ENCODE measurements around the gene DBNDD1.

The DBNDD1 gene

GRCh38 chr16:90046122-90046970 lies 27.1 kb upstream of the DBNDD1 start:
- TF ChIP-seq GATA1 (IDR thresholded peaks at IDR 0.05; ENCODE audit: low read depth, low read length) (no peak), POLR2A (IDR thresholded peaks at IDR 0.05; ENCODE audit: low read length) (no peak)
- no peak for DNase-seq

- no peak for DNase-seq
- TF ChIP-seq GATA1 (IDR thresholded peaks at IDR 0.05; ENCODE audit: low read depth, low read length) (no peak), POLR2A (IDR thresholded peaks at IDR 0.05; ENCODE audit: low read length) (no peak)
Observed at GRCh38 chr16:90044111-90044551, 24.9 kb upstream of the DBNDD1 start.

DNA sequence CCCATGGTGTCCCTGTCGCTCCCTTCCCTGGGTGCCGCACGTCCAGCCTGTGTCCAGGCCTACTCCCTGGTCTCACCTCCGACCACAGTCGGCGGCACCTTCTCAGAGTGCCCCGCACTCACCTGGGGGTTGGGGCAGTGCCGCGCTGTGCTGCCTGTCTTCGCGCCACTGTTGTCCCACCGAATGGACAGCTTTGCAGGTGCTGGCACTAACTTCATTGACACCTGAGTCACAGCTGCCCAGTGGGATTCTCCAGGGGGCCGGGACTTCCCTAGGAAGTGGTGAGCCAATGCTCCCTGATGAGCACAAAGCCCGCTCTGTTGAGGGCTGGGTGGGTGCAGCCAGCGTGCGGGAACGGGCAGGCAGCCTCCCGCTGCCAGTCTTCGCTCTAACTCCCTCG lies 24.3 kb upstream of the DBNDD1 start:
- TF ChIP-seq POLR2A (IDR thresholded peaks at IDR 0.05; ENCODE audit: low read length) (no peak), GATA1 (IDR thresholded peaks at IDR 0.05; ENCODE audit: low read depth, low read length) (no peak)
- no peak for DNase-seq

DNA sequence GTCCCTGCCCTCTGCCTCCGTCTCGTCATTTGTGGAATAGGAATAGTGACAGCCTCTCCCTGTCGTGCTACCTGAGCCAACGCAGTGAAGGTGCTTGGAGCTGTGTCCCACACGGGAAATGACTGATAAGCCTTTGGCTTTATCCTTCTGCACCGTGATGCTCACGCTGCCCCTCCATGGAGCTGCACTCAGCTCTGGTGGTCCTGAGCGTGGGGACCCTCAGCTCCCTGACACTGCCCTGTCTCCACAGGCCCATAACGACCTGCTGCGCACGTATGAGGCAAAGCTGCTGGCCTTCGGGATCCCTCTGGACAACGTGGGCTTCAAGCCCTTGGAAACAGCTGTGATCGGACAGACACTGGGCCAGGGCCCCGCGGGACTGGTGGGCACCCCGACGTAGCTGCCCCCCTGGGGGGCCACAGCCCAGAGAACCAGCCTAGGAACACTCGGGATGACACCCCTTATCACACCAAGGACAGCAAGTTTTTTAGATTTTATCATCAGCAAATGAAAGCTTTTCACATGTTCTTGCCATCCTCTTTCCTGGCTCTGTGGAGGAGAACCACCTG lies 23.8 kb upstream of the DBNDD1 start:
- no peak for DNase-seq
- TF ChIP-seq POLR2A (IDR thresholded peaks at IDR 0.05; ENCODE audit: low read length) (no peak), GATA1 (IDR thresholded peaks at IDR 0.05; ENCODE audit: low read depth, low read length) (no peak)

- no peak for DNase-seq
- no peak for TF ChIP-seq POLR2A (IDR thresholded peaks at IDR 0.05; ENCODE audit: low read length)
- no peak for TF ChIP-seq GATA1 (IDR thresholded peaks at IDR 0.05; ENCODE audit: low read depth, low read length)
Observed at GRCh38 chr16:90041896-90042473, 22.7 kb upstream of the DBNDD1 start.

DNA sequence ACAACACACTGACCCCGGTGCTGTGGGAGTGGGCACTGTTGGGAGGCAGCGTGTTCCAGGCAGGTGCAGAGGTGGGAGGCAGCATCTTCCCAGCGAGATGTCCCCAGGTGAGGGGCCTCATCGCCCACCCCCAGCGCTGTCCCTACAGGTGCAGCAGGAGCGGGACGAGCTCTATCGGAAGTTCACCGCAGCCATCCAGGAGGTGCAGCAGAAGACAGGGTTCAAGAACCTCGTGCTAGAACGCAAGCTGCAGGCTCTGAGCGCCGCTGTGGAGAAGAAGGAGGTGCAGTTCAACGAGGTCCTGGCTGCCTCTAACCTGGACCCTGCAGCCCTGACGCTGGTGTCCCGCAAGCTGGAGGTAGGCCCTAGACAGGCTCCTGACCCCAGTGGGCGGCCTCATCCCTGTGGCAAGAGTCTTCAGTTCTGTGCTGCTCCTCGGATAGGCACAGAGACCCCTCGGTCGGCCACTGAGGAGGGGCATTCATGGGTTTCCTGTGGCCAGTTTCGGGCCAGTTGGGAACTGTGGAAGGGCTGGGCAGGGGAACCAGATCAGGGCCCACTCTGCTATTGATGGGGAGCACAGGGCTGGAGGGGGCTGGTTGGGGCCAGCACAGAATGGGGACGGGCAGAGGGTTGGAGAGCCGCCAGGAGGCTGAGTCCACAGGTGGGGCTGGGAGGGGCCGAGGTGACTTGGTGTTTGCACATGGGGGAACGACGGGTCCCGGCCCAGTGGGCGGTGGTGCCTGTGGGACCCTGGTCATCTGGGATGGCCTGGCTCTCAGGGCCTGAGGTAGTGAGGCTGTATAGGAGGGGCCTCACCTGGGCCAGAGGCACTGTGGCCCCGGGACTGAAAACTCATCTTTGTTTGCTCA lies 21.1 kb upstream of the DBNDD1 start:
- TF ChIP-seq GATA1 (IDR thresholded peaks at IDR 0.05; ENCODE audit: low read depth, low read length): no peak
- no peak for TF ChIP-seq POLR2A (IDR thresholded peaks at IDR 0.05; ENCODE audit: low read length)
- no peak for DNase-seq

DNA sequence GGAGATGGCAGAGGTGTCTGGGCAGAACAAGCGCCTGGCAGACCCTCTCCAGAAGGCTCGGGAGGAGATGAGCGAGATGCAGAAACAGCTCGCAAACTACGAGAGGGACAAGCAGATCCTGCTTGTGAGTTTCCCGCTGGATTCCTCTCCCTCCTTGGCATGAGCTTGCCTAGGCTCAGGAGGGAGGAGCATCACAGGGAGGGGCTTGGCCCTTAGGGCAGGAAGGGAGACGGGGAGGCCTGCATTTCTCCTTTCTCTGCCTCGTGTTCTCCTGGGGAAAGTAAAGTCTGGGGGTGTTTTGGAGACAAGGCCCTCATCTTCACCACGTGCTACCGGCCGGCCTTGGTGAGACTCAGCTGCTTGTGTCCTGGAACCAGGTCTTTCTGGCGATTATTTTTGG lies 18.0 kb upstream of the DBNDD1 start:
- no peak for DNase-seq
- TF ChIP-seq GATA1 (IDR thresholded peaks at IDR 0.05; ENCODE audit: low read depth, low read length) (no peak), POLR2A (IDR thresholded peaks at IDR 0.05; ENCODE audit: low read length) (no peak)

DNA sequence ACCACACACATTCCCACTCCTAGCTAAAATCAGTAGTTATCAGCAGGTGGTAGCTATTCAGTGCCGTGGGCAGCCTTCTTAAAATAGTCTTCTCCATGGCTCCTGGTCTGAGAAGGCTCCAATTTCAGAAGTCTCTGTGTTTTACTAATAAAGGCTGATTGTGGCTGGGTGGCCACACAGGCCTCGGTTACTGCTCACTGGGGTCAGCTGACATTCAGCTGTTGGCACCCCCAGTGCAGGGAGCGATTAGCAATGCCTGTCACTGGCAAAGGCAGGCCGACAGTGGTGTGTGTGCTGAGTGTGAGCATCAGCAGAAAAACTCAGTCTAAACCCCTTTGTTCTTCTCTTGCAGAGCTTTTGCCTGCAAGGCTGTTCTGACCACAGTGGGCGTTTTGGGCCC lies 16.6 kb upstream of the DBNDD1 start:
- no peak for DNase-seq
- TF ChIP-seq POLR2A (IDR thresholded peaks at IDR 0.05; ENCODE audit: low read length): no peak
- no peak for TF ChIP-seq GATA1 (IDR thresholded peaks at IDR 0.05; ENCODE audit: low read depth, low read length)

DNA sequence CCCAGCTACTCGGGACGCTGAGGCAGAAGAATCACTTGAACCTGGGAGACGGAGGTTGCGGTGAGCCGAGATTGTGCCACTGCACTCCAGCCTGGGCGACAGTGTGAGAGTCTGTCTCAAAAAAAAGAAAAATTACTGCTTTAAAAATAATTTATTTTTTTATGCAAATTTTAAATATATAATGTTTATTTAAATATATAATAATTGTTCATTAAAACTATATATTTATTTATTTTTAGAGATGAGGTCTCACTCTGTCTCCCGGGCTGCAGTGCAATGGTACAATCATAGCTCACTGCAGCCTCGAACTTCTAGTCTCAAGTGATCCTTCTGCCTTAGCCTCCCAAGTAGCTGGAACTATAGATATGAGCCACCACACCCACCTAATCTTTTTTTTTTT lies 15.2 kb upstream of the DBNDD1 start:
- no peak for TF ChIP-seq GATA1 (IDR thresholded peaks at IDR 0.05; ENCODE audit: low read depth, low read length)
- no peak for TF ChIP-seq POLR2A (IDR thresholded peaks at IDR 0.05; ENCODE audit: low read length)
- peak; percentile 22 to 55 for DNase-seq

GRCh38 chr16:90033387-90033786 lies 14.1 kb upstream of the DBNDD1 start:
- TF ChIP-seq GATA1 (IDR thresholded peaks at IDR 0.05; ENCODE audit: low read depth, low read length): no peak
- no peak for DNase-seq

- DNase-seq: no peak
- TF ChIP-seq GATA1 (IDR thresholded peaks at IDR 0.05; ENCODE audit: low read depth, low read length) (no peak), POLR2A (IDR thresholded peaks at IDR 0.05; ENCODE audit: low read length) (no peak)
Observed at GRCh38 chr16:90032674-90033331, 13.5 kb upstream of the DBNDD1 start.

GRCh38 chr16:90031931-90032673 lies 12.8 kb upstream of the DBNDD1 start:
- TF ChIP-seq GATA1 (IDR thresholded peaks at IDR 0.05; ENCODE audit: low read depth, low read length): no peak
- no peak for TF ChIP-seq POLR2A (IDR thresholded peaks at IDR 0.05; ENCODE audit: low read length)
- peak; percentile 83 to 86 for DNase-seq

Measured in erythroblast (primary cell).